GM23338 (cell line): ENCODE data around the gene ATP8A1.

Experiments
- CREB1 ChIP-seq: fragments of 250-450 bp; sonication (Bioruptor Pico); IDR thresholded peaks from 2 replicates; pipeline ENCODE4 v1.5.0; 2020; ENCODE audit warnings: low read depth, mild to moderate bottlenecking, moderate library complexity
- CTCF ChIP-seq, 2 experiments: fragments of 200-600 bp in 1 of 2; sonication (generic) in 1 of 2; conservative IDR thresholded peaks; 2 replicates each; pipeline versions ENCODE4 v1.5.1 to v1.6.1; 2016 to 2017; ENCODE audit warnings: antibody characterized with exemption in 2 of 2, low read depth in 2 of 2, mild to moderate bottlenecking in 2 of 2, moderate library complexity in 1 of 2
- EZH2 ChIP-seq: fragments of 200-600 bp; sonication (generic); IDR thresholded peaks from one replicate; pipeline ENCODE4 v1.8.0; 2017; ENCODE audit warnings: antibody characterized with exemption, mild to moderate bottlenecking, low read depth; ENCODE audit not compliant: unreplicated experiment
- NANOG ChIP-seq: IDR thresholded peaks from 2 replicates; pipeline ENCODE4 v1.6.1; 2016; ENCODE audit warnings: antibody characterized with exemption, borderline replicate concordance
- POLR2AphosphoS5 ChIP-seq: IDR thresholded peaks from 2 replicates; pipeline ENCODE4 v1.6.1; 2016; ENCODE audit warnings: antibody characterized with exemption, low read depth
- ZNF331 ChIP-seq: fragments of 250-450 bp; sonication (Bioruptor Pico); IDR thresholded peaks from 2 replicates; pipeline ENCODE4 v1.5.0; 2020; ENCODE audit warnings: low read depth, mild to moderate bottlenecking, moderate library complexity
- TF ChIP-seq, protein P1 (sequence below): IDR thresholded peaks from one replicate; pipeline ENCODE4 v1.6.1; 2018; ENCODE audit warnings: antibody characterized with exemption; ENCODE audit not compliant: unreplicated experiment

GRCh38 chr4:42482516-42483327, 174.2 kb downstream of the ATP8A1 start:
- TF ChIP-seq CTCF (conservative IDR thresholded peaks at IDR 0.05; ENCODE audit: low read depth in 2 of 2), result no peak
- TF ChIP-seq EZH2, result no peak
- TF ChIP-seq POLR2AphosphoS5, result no peak
- TF ChIP-seq, protein P1, sequence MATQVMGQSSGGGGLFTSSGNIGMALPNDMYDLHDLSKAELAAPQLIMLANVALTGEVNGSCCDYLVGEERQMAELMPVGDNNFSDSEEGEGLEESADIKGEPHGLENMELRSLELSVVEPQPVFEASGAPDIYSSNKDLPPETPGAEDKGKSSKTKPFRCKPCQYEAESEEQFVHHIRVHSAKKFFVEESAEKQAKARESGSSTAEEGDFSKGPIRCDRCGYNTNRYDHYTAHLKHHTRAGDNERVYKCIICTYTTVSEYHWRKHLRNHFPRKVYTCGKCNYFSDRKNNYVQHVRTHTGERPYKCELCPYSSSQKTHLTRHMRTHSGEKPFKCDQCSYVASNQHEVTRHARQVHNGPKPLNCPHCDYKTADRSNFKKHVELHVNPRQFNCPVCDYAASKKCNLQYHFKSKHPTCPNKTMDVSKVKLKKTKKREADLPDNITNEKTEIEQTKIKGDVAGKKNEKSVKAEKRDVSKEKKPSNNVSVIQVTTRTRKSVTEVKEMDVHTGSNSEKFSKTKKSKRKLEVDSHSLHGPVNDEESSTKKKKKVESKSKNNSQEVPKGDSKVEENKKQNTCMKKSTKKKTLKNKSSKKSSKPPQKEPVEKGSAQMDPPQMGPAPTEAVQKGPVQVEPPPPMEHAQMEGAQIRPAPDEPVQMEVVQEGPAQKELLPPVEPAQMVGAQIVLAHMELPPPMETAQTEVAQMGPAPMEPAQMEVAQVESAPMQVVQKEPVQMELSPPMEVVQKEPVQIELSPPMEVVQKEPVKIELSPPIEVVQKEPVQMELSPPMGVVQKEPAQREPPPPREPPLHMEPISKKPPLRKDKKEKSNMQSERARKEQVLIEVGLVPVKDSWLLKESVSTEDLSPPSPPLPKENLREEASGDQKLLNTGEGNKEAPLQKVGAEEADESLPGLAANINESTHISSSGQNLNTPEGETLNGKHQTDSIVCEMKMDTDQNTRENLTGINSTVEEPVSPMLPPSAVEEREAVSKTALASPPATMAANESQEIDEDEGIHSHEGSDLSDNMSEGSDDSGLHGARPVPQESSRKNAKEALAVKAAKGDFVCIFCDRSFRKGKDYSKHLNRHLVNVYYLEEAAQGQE, result no peak
- TF ChIP-seq CREB1 (CRISPR knock-in tag), result no peak
- TF ChIP-seq ZNF331 (CRISPR knock-in tag), result no peak
- no peak for TF ChIP-seq NANOG
